HG02642 (cell line): ENCODE measurements around the gene JCHAIN.
A peak's percentile ranks its signal among the peaks of the same experiment; 100 is the strongest.
"Not testable (repeated sequence)": the region's sequence is repeated elsewhere in the genome, so short reads cannot be mapped to it uniquely, and the experiment has no call there.

Experiments used
- ATAC-seq: cut with Tn5 transposase; IDR thresholded peaks from one replicate; pipeline ENCODE4 v1.9.1; 2021; ENCODE audit warnings: mild to moderate bottlenecking; ENCODE audit not compliant: unreplicated experiment, poor library complexity

The JCHAIN gene

DNA sequence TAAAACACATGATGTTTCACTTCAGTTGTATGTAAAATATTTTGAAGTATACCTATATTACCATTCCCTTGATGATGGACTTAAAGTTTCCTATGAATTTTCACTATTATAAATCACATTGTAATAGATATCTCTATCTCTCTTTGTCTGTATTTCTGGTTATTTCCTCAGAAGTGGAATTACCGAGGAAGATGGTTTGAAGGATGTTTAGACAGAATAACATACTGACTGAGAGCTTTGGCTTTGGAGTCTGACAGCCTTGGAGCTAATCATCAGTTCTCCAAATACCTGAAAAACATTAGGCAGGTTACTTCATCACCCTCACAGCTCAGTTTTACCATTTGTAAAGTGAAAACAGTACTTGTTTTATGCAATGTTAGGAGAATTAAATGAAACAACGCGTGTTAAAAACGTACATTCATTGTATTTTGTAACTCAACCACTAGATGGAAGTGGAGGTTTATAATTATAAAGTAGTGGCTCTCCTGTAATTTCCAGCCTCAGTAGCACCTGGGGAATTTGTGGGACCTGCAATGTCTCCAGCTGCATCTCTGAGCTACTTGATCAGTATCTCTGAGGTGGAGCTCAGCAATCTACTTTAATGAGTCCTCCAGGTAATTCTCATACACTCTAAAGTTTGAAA, 14.3 kb downstream of the JCHAIN start:
- ATAC-seq = peak; percentile 42

DNA sequence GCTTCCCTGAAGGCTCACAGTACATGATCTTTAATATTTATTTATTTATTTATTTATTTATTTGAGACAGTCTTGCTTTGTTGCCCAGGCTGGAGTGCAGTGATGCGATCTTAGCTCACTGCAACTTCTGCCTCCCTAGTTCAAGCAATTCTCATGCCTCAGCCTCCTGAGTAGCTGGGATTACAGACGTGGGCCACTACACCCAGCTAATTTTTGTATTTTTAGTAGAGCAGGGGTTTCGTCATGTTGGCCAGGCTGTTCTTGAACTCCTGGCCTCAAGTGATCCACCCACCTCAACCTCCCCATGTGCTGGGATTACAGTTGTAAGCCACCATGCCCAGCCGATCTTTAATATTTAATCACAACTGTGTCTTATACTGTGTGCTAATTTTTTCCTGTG, 15.6 kb downstream of the JCHAIN start:
- not testable (repeated sequence) for ATAC-seq

DNA sequence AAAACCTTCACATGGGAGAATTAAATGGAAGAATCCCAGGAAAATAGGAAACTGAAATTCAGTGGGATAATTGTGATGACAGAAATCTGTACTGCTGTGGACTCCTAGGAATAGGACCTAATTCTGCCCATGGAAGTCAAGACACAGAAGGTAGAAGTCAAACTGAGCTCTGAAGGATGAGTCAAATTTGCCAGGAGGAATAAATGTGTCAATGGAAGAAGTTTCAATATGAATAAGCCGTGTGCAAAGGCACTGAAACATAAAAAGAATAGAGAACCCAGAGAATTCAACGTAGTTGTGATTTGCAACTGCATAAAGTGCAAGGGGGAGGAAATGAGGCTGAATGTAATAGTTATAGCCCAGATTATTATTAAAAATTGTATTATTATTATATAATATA, 26.1 kb downstream of the JCHAIN start:
- no peak for ATAC-seq

DNA sequence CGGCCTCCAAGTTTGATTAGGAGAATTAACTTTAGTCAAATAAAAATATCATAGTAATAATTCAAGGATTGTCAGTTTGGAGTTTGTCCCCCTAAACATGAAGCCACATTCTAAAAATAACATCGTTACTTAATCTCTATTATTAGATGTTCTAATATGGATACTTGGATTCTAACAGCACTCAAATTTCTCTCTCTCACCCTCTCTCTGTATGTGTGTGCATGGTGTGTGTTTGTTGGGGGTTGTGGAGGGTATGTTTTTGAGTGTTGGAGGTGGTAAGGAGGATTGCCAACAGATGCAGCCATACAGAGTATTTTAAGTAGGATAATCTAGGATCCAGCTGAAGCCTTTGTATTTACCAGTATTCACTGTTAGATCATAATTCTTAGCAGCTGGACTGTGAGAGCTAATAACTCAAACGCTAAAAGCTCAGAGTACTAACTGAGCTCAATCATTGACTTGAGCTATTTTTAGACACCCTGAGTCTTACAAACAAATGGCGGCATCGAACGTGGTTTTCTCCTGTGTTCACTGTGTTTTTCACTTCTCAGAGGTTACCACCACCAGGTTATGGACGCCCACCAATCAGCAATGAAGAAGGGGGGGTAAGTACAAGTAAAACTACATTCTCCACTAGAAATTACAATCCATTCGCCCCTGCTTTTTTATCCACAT, 28.9 kb downstream of the JCHAIN start:
- peak; percentile 55 for ATAC-seq

DNA sequence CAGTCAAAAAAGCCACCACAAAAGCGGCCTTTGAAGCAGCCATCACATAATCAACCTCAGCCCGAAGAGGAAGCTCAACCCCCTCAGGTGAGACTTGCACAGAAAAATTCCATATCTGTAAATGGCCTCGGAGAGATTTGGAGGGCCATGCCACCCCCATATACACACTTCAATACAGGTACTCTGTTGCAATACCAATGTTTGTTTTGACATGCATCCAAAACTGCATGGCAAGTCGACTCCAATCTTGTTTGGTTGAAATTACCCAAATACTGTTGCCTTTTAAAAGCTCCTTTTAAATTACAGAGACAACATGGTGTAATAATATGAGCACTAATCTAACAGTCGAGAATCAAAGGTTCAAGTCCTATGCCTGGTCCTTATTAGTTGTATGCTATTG, 31.8 kb downstream of the JCHAIN start:
- ATAC-seq = no peak

DNA sequence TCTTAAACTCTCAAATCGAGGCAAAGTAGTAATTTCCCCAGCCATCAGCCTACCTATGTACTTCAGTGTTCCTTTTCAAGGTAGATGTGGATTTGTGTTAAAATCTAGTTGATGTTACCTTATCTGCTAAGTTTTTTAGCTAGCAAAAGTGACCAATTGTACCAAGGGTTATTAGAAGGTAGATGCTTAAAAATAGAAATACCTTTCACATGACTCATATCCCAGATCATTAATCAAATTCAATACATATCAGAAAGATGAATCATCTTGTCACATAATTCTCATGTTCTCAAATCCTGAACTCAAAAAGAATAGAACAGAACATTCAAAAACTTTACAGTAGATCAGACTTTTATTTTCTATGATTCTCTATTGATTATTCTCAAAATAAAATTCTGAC, 34.3 kb downstream of the JCHAIN start:
- no peak for ATAC-seq

DNA sequence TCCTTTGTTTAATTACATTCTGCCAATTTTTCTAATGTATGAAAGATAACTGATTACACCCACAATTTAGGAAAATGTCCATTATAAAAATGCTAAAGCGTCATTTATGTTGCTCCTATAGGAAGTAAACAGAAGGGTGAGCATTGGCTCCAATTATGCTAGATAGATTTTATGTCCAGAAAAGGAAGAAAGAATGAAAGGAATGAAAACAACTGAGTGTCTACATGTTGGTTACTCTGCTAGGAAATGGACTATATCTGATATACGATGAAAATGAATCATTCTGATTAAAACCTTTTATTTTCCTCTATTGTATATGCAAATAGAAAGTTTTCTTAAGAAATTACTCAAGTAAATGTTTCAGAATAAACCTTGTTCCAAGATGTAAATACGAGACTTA, 36.1 kb downstream of the JCHAIN start:
- no peak for ATAC-seq

DNA sequence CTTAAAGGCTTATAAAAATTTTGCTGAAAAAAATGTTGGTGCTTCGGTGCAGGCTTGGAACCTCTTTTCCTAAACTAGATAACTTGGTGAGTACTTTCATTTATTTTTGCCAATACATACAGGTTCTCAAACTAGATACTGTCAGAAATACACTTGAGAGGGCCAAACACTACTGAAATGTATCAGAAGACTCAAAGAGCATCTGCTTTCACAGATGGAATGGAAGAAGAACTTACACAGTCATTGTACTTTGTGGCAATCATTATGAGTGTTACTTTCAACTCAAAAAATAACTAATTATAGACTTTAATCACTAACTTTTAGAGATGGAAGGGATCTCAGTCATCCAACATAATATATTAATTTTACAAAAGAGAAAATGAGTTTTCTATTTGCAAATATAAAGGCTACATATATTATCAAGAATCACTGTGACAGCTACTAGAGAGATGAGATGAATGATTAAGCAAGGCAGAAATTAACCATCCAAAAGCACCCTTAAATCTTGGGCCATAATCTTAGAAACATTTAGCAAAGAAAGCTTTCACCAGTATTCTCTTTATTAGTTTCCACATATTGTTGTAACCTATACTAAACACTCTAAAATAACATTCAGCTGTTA, 36.7 kb downstream of the JCHAIN start:
- ATAC-seq = peak; percentile 79

DNA sequence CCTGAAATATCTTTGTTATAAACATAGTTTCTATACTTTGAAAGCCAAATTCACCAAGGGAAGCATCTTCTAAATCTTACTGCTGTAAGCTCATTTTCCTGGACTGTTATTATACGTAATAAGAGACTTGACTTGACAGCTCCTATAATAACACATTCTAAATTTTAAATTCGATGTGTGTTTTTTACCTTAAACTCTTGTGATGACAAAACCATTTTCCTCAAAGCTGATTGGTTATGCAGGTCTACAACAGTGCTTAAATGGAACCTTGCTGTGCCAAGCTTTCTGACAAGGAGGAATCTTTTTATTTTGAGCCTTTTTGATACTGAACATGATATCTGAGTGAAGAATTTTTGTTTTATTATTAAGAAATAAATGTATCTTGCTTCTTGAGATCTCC, 37.9 kb downstream of the JCHAIN start, which contains the start of gene ENAM:
Gene ENAM, plus strand, starts transcription at position 301 of the 400 bp plus-strand sequence. CDS start 757 bp downstream, outside the sequence.
- ATAC-seq = no peak

DNA sequence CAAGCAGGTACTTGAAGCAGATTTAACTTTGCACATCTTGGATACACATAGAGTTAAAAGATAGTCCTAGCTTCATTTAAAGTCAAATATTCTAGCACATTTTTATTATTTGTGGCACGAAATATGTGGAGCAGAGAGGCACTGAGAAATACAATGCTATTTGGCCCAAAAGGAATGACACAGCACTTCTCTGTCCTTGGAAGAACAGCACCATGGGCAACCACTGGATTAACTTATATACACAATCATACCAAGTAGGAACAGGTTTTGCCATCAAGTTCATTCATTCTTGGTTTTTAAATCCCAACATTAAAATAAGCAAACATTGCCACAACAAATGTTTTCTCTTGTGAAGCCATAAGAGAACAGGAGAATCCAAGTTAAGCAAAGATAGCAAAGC, 38.7 kb downstream of the JCHAIN start:
- no peak for ATAC-seq

DNA sequence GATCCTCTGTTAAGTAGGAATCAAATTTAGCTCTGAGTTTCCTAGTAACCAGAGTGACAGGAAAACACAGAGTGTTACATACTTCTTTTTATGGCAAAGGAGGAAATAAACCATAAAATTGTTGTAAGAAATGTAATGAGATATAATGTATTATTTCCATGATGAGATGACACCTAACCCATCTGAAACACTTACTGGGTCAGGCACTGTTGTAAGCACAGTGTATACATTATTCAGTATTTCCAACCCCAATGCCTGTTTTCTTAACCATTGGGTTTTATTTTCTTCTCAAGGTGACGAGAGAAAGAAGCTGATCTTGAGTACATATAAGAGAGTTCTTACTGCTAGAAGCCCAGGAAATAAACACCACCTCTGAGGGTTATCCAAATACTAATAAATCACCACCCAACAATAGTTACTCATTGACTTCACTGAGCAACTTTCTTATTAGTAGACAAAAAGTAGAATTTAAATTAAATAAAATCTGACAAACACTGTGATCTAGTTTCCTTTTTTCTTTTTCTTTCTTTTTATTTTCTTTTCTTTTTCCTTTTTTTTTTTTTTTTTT, 42.0 kb downstream of the JCHAIN start:
- no peak for ATAC-seq

DNA sequence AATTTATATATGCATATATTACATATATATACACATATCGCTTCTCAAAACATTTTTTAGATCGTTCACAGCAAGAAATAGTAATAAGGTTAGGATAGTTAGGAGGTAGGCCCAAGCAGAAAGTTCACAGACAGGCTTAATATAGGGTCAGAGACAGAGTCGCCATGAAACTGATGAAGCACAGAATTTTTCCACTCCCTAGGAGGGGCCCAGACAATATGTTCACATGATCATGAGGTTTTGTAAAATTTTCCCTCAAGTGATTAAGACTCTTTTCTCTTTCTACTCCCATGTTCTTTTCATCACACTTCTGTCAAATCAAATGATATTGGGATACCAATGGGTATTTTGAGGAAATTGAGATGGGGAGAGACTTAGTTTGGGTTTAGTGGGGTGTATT, 43.0 kb downstream of the JCHAIN start:
- ATAC-seq = no peak

DNA sequence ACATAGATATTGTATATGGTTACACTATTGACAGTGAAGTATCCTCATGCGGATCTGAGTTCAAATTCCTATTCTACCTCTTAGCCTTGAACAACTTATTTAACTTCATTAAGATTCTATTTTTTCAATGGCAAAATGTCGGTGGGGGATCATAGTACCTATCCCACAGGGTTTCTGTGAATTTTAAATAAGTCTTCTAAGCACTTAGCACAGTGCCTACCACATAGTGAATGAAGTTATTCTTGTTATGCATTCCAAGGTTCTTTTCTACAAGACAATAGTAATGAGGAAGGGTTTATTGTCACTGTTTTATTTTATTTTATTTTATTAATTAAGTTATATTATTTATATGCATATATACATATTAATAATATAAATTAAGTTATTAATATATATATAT, 46.5 kb downstream of the JCHAIN start:
- no peak for ATAC-seq

DNA sequence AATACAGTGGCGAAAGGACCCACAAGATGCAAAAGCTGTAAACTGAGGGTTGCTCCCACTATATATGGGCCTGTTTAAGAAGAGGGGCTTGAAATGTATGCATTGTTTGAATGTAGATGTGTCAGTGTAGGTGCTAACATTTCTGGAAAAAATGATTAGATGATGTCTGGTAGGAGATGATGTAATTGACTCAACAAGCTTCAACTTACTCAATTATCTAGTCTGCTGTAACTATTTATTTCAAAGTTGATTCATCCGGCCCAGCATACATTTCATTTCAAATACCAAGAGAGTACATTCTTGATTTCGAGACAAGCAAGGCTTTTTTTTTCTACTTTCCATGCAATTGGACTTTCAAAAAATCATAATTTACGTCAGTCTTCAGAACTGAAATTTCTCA, 47.0 kb downstream of the JCHAIN start:
- ATAC-seq = no peak

DNA sequence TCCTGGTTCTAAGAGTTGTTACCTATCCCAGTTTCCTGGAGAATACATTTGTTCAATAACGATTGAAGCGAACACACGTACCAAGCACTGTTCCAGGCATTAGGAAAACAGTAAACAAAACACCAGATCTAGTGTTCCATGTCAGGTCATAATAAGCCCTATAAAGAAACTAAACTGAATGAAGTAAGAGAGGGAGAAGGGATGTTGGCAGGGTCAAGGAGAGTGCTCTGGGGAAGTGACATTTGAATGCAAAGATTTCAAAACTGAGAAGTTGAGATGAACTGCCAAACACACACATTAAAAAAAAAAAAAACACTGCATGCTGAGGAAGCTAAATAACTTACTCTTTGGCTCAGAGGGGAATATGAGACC, 52.1 kb downstream of the JCHAIN start:
- ATAC-seq = no peak

DNA sequence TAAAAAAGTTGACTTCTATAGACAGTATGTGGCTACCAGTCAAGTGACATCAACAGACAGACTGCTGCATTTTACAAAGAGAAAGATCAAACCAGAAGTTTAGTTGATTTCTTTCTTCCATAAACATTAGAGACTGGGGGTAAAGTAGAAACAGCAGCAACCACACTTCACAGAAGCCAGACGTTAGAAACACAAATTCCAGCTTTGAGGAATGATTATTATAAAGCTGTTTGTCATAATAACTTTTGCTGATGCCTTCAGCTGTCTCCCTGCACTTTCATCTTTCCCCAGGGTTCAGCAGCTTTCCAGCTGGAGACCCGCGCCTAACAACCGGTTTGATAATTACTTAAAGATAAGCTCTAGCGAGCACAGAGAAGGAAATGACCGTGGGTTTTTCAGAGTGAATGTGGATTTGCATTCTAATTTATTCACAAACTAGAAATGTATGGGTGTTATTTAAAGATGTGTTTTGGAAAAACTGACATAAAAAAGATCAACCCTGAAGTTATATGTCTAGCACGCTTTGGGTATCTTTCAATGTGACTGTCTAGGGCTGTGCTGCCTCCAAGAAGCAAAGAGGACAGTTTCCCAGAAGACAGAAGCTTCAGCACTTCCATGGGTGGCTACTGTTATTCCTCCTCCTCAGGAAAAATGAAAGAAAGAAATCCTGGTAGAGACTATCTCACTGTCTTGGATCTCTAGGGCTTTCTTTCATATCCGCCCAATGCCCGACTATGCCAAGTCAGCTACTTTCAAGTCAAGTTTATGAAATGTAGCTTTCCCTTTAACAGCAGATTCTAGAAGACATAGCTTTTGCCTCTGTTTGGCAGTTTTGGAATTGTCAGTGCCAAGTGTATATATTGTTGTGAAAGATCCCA, 52.8 kb downstream of the JCHAIN start:
- peak; percentile 72 for ATAC-seq

DNA sequence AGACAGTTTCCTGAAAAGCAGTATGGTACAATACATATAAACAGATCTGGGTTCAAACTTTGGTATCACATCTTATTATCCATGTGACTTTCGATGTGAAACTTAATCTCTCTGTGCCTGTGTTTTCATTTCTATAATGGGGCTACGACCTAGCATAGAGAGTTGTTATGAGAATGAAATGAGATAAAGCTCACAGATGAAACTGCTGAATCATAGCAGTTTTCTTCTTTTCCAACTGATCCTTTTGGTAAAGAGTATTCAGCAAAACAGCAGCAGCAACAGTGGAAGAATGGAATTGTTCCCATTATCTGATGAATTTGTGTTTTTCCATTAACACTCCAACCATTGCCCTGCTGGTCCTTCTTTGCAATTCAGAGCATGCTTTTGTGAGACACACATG, 58.0 kb downstream of the JCHAIN start:
- ATAC-seq = no peak

DNA sequence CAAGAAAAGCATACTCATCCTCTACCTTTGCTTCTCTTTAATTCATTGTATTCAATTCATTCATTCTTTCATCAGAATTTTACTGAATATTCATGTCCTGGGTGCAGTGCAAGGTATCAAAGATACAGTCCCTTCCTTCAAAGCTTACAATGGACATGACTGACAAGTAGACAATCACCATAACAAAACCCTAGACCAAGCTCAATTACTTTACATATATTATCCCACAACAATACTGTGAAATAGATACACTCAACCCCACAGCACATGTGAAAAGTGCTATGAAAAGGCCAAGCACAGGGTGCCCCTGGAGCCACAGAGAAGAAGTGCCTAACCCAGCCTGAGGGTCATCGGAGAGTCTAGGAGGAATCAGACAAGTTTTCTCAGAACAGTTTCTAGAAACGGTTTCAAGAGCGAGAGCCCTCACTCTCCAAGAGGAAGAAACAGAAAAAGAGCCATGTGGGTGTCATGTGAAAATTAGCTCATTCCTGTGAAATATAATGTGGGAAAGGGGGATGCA, 58.9 kb downstream of the JCHAIN start:
- no peak for ATAC-seq

DNA sequence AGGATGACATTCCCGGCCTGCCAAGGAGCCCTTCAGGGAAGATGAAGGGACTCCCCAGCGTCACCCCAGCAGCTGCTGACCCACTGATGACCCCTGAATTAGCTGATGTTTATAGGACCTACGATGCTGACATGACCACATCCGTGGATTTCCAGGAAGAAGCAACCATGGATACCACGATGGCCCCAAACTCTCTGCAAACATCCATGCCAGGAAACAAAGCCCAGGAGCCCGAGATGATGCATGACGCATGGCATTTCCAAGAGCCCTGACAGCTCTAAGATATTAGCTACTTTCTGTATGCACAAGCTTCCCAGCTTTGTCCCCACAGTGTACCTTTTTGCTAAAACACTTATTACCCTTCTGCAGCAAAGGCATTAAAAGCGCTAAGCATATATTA, 59.8 kb downstream of the JCHAIN start:
- no peak for ATAC-seq
